A673 (cell line): ENCODE results near the gene LCLAT1. TPM values are rescaled to one million over a fixed set of nuclear protein-coding genes. Genes with fewer than 3 reads are reported as not detected.

Source experiments
- BruUV-seq: library from RNA; stranded (reverse); fragments of 400-500 nt; replicated peaks from 2 replicates; lab custom pipeline; 2021; lab: Mats Ljungman, UMichigan
- CTCF ChIA-PET: fragments of 300-600 bp; sonication (Branson Sonifier 250); formaldehyde crosslinking; loops from one replicate; lab custom pipeline; 2022; ENCODE audit warnings: antibody characterized with exemption; lab: Charles Lee
- POLR2A ChIA-PET: fragments of 300-600 bp; sonication (Branson Sonifier 250); formaldehyde crosslinking; loops from one replicate; lab custom pipeline; 2022; ENCODE audit warnings: antibody characterized with exemption; ENCODE audit not compliant: low non-redundant PET; lab: Charles Lee
- DNase-seq: peaks from one replicate; pipeline ENCODE4 v3.0.0-alpha.2; 2015; ENCODE audit warnings: low spot score
- H3K27ac ChIP-seq: fragments of 200-600 bp; sonication (generic); 2 replicates; pipeline ENCODE4 v1.5.1; 2016; ENCODE audit warnings: mixed run types, low read depth, mild to moderate bottlenecking, mixed read lengths, antibody characterized with exemption, low read length; ENCODE audit not compliant: poor library complexity, severe bottlenecking
- H3K27me3 ChIP-seq: fragments of 200-600 bp; sonication (generic); replicated peaks from 2 replicates; pipeline ENCODE4 v1.6.1; 2017; ENCODE audit warnings: mixed run types, low read depth, mild to moderate bottlenecking, mixed read lengths, antibody characterized with exemption, low read length; ENCODE audit not compliant: insufficient read depth, poor library complexity
- H3K36me3 ChIP-seq: fragments of 200-600 bp; sonication (generic); 2 replicates; pipeline ENCODE4 v1.6.1; 2016; ENCODE audit warnings: mixed run types, mild to moderate bottlenecking, mixed read lengths, antibody characterized with exemption, low read length; ENCODE audit not compliant: insufficient read depth, poor library complexity, severe bottlenecking
- H3K4me1 ChIP-seq: fragments of 200-600 bp; sonication (generic); 2 replicates; pipeline ENCODE4 v1.6.1; 2017; ENCODE audit warnings: mixed run types, mild to moderate bottlenecking, mixed read lengths, antibody characterized with exemption, low read length; ENCODE audit not compliant: insufficient read depth, poor library complexity, severe bottlenecking
- H3K4me3 ChIP-seq: fragments of 200-600 bp; sonication (generic); 2 replicates; pipeline ENCODE4 v1.5.1; 2016; ENCODE audit warnings: low read depth, mixed run types, mild to moderate bottlenecking, mixed read lengths, low read length; ENCODE audit not compliant: poor library complexity, severe bottlenecking
- H3K9me3 ChIP-seq: fragments of 200-600 bp; sonication (generic); 2 replicates; pipeline ENCODE4 v1.6.1; 2016; ENCODE audit warnings: mixed run types, low read depth, mild to moderate bottlenecking, mixed read lengths, antibody characterized with exemption, low read length; ENCODE audit not compliant: poor library complexity, severe bottlenecking
- CTCF ChIP-seq: fragments of 300-800, 200-600 bp; sonication (generic); conservative IDR thresholded peaks from 2 replicates; pipeline ENCODE4 v1.5.1; 2017; ENCODE audit warnings: low read depth, mild to moderate bottlenecking, antibody characterized with exemption, low read length, moderate library complexity, mixed read lengths
- EZH2 ChIP-seq: fragments of 200-600 bp; sonication (generic); IDR thresholded peaks from 2 replicates; pipeline ENCODE4 v1.6.1; 2017; ENCODE audit warnings: borderline replicate concordance, low read depth, mild to moderate bottlenecking, mixed read lengths, antibody characterized with exemption, low read length; ENCODE audit not compliant: poor library complexity, severe bottlenecking
- intact Hi-C: fragments of 100-400 bp; cut with micrococcal nuclease; formaldehyde crosslinking; loops from one replicate; pipeline ENCODE4 v1.10.0; 2022; ENCODE audit not compliant: unreplicated experiment
- total RNA-seq: library from RNA; stranded (reverse); gene quantifications from 2 replicates; pipeline ENCODE4 v1.2.3, GENCODE V29; 2021

Gene LCLAT1
- total RNA-seq, 1 experiment from 2014 or later: 35.3 TPM

GRCh38 chr2:30661173-30662107 is 214.4 kb downstream of the LCLAT1 start:
- H3K4me3 ChIP-seq: no peak overlapping the region
- H3K27me3 ChIP-seq: no peaks in the 10 kb centered on the region
- DNase-seq: no peak
- no TSS peak for BruUV-seq
- TF ChIP-seq CTCF (no peak), EZH2 (no peak)
- H3K36me3 ChIP-seq: no peaks in the 10 kb centered on the region
- H3K27ac ChIP-seq: no peak overlapping the region
- ChIA-PET CTCF (interaction anchor here (1.1 kb wide), 1 partner anchor 50 kb away, joined by 3 read pairs; no protein-coding TSS in a partner anchor), POLR2A (no interaction called here)
- no peaks in the 10 kb centered on the region for H3K4me1 ChIP-seq
- no peaks in the 10 kb centered on the region for H3K9me3 ChIP-seq
- intact Hi-C loops: no loop called here

GRCh38 chr2:30662268-30663131 is 215.5 kb downstream of the LCLAT1 start:
- CTCF ChIA-PET: no interaction called here
- Histone ChIP-seq H3K4me1 (no peaks in the 10 kb centered on the region), H3K9me3 (no peaks in the 10 kb centered on the region), H3K27me3 (no peaks in the 10 kb centered on the region), H3K4me3 (no peak overlapping the region), H3K27ac (no peak overlapping the region), H3K36me3 (no peaks in the 10 kb centered on the region)
- no peak for DNase-seq
- POLR2A ChIA-PET: no interaction called here
- intact Hi-C loops: no loop called here
- no TSS peak for BruUV-seq
- TF ChIP-seq CTCF: no peak
- no peak for TF ChIP-seq EZH2

- no peak for DNase-seq
- Histone ChIP-seq H3K9me3 (peaks cover under 1% of the 10 kb centered on the region), H3K4me1 (no peaks in the 10 kb centered on the region), H3K36me3 (no peaks in the 10 kb centered on the region), H3K27me3 (no peaks in the 10 kb centered on the region), H3K27ac (no peak overlapping the region), H3K4me3 (no peak overlapping the region)
- TF ChIP-seq CTCF: no peak
- TF ChIP-seq EZH2: no peak
- ChIA-PET POLR2A (no interaction called here), CTCF (no interaction called here)
- no TSS peak for BruUV-seq
- intact Hi-C loops: no loop called here
Measured at GRCh38 chr2:30663321-30663720, 216.3 kb downstream of the LCLAT1 start.
